Activated CD8-positive, alpha-beta memory T cell treated with anti-CD3 and anti-CD28 coated beads, Interleukin-2, amount 10 ng/mL, durations not matched to agents 7 days and 5 days (primary cell): ENCODE results near the gene CANT1. TPM values are rescaled to one million over a fixed set of nuclear protein-coding genes. Genes with fewer than 3 reads are reported as not detected.
"Not testable (repeated sequence)": the region's sequence is repeated elsewhere in the genome, so short reads cannot be mapped to it uniquely, and the experiment has no call there.

Source experiments
- ATAC-seq: fragments of 150-1000 bp; cut with Tn5 transposase; one replicate; pipeline ENCODE4 v1.10.0; 2021; ENCODE audit warnings: moderate library complexity
- CTCF ChIA-PET: fragments of 350-600 bp; sonication (Branson Sonifier 250); formaldehyde crosslinking; loops from one replicate; lab custom pipeline; 2021; ENCODE audit warnings: antibody characterized with exemption; lab: Charles Lee
- DNase-seq: peaks from one replicate; pipeline ENCODE4 v3.0.0-alpha.2; 2020
- H3K27ac Mint-ChIP-seq: one replicate; pipeline ENCODE4 v1.8.0; 2021; ENCODE audit warnings: mild to moderate bottlenecking, mixed read lengths
- H3K27me3 Mint-ChIP-seq: one replicate; pipeline ENCODE4 v1.8.0; 2021; ENCODE audit warnings: mixed read lengths
- H3K36me3 Mint-ChIP-seq: one replicate; pipeline ENCODE4 v1.8.0; 2021; ENCODE audit warnings: mild to moderate bottlenecking, mixed read lengths
- H3K4me1 Mint-ChIP-seq: one replicate; pipeline ENCODE4 v1.8.0; 2021; ENCODE audit warnings: mixed read lengths
- H3K4me3 Mint-ChIP-seq: one replicate; pipeline ENCODE4 v1.8.0; 2021; ENCODE audit warnings: mild to moderate bottlenecking, moderate library complexity, mixed read lengths
- H3K9me3 Mint-ChIP-seq: one replicate; pipeline ENCODE4 v1.8.0; 2022; ENCODE audit warnings: low read depth, mixed read lengths
- total RNA-seq, 2 experiments: library from RNA; stranded (reverse); gene quantifications; one replicate each; pipeline ENCODE4 v1.2.3, GENCODE V29; 2021

The CANT1 gene
- total RNA-seq, 2 experiments from 2014 or later = 67.2 to 78.3 TPM

DNA sequence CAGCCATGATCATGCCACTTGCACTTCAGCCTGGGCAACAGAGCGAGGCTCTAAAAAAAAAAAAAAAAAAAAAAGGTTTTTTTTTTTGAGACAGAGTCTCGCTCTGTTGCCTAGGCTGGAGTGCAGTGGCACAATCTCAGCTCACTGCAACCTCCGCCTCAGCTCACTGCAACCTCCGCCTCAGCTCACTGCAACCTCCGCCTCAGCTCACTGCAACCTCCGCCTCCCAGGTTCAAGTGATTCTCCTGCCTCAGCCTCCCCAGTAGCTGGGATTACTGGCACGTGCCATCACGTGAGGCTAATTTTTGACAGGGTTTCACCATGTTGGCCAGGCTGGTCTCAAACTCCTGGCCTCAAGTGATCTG is 46.6 kb downstream of the CANT1 start:
- H3K27ac Mint-ChIP-seq = not testable (repeated sequence)

DNA sequence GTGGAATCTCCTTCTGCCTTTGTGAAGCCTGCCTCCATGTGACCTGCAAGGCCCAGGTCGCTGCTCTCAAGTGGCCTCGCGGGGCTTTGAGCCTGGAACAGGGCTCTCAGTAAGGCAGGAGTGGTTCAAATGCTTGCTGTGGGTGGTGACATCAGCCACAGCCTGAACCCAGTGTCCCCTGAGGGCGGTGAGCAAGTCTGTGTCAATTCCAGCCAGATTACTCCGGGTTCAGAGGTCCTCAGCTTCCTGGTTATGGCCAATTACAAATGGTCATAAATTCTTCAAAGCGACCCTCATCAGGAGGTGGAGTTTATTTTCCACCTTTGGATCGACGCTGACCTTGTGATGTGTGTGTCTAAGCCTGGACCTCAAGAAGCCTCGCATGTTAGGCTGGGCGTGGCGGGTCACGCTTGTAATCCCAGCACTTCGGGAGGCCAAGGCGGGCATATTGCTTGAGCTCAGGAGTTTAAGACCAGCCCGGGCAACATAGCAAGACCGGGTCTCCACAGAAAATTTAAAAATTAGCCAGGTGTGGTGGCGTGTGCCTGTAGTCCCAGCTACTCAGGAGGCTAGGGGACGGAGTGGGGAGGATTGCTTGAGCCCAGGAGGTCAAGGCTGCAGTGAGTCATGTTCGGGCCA is 47.1 kb downstream of the CANT1 start:
- no peaks in the 10 kb centered on the region for H3K9me3 Mint-ChIP-seq
- no peaks in the 10 kb centered on the region for H3K4me1 Mint-ChIP-seq
- H3K4me3 Mint-ChIP-seq = no peak overlapping the region
- ATAC-seq (no peak), DNase-seq (no peak)
- no peak overlapping the region for H3K27ac Mint-ChIP-seq
- no peaks in the 10 kb centered on the region for H3K36me3 Mint-ChIP-seq
- no peaks in the 10 kb centered on the region for H3K27me3 Mint-ChIP-seq
- CTCF ChIA-PET = interaction anchor here (0.9 to 2.3 kb wide), 2 partner anchors 9 to 97 kb away, joined by 3 to 7 read pairs; no protein-coding TSS in a partner anchor

More for the DNA sequence above, 46.6 kb downstream of the CANT1 start:
- not testable (repeated sequence) for H3K4me1 Mint-ChIP-seq, H3K4me3 Mint-ChIP-seq, H3K36me3 Mint-ChIP-seq, ATAC-seq, DNase-seq, H3K27me3 Mint-ChIP-seq, H3K9me3 Mint-ChIP-seq
- CTCF ChIA-PET = interaction anchor here (0.9 to 2.3 kb wide), 2 partner anchors 9 to 97 kb away, joined by 3 to 7 read pairs; no protein-coding TSS in a partner anchor

DNA sequence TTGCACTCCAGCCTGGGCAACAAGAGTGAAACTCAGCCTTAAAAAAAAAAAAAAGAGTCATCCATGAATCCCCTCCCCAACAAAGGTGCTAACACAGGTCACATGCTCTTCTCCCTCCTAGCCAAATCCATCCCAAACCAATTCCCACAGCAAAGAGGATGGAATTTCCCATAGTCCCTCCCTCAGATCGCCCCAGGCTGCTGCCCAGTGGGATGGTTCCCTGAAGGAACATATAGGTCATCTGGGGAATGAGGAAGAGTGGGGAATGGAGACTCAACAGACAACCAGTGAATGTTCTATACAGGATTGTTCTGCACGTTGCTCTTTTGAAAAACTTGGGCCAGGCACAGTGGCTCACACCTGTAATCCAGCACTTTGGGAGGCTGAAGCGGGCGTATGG is 48.0 kb downstream of the CANT1 start:
- DNase-seq = no peak
- CTCF ChIA-PET = interaction anchor here (0.8 to 2.3 kb wide), 2 partner anchors 10 to 96 kb away, joined by 3 to 7 read pairs; no protein-coding TSS in a partner anchor
- Mint-ChIP-seq H3K27me3 (no peaks in the 10 kb centered on the region), H3K27ac (no peak overlapping the region), H3K36me3 (no peaks in the 10 kb centered on the region), H3K4me1 (no peaks in the 10 kb centered on the region), H3K4me3 (no peak overlapping the region), H3K9me3 (no peaks in the 10 kb centered on the region)
- ATAC-seq = no peak

DNA sequence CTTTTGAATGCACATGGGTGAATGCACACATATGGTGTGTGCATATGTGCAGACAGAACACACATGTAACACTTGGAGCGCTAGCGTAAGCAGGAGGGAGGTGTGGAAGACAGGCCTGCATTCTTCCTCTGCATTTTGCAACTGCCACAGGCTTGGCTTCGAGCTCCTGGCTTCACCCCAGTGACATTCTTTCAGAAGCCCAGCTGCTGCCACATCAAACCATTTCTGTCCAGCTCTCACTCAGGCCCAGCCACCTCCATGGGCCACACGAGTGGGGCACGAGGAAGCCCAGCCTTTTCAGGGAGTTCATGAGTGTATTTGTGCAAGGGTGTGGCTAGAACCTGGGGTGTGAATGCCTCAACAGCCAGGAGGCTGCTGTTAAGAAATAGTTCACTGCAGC is 48.6 kb downstream of the CANT1 start:
- CTCF ChIA-PET = interaction anchor here (0.8 to 2.3 kb wide), 2 partner anchors 11 to 95 kb away, joined by 3 to 7 read pairs; no protein-coding TSS in a partner anchor
- Mint-ChIP-seq H3K4me1 (no peaks in the 10 kb centered on the region), H3K4me3 (no peak overlapping the region), H3K27me3 (no peaks in the 10 kb centered on the region), H3K36me3 (no peaks in the 10 kb centered on the region), H3K9me3 (no peaks in the 10 kb centered on the region), H3K27ac (no peak overlapping the region)
- no peak for DNase-seq
- no peak for ATAC-seq

DNA sequence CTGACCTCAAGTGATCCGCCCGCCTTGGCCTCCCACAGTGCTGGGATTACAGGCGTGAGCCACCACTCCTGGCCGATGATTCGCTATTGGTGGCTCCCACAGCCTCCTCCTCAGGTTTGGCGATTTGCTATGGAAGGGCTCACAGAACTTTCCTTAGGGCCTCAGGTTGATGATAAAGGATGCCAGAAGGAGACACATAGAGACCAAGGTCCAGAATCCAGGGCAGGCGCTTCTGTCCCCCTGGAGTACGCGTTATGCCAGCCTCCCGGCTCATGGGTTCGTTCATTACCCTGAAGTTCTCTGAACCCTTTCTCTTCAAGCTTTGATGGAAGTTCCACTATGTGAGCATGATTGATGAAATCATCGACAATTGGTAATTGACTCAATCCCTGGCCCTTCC is 49.8 kb downstream of the CANT1 start:
- CTCF ChIA-PET = interaction anchor here (1.4 kb wide), 1 partner anchor 11 kb away, joined by 4 read pairs; no protein-coding TSS in a partner anchor
- H3K4me3 Mint-ChIP-seq = no peak overlapping the region
- no peaks in the 10 kb centered on the region for H3K36me3 Mint-ChIP-seq
- H3K9me3 Mint-ChIP-seq = no peaks in the 10 kb centered on the region
- H3K27me3 Mint-ChIP-seq = no peaks in the 10 kb centered on the region
- DNase-seq (no peak), ATAC-seq (no peak)
- peaks cover 1% of the 10 kb centered on the region for H3K4me1 Mint-ChIP-seq
- no peak overlapping the region for H3K27ac Mint-ChIP-seq

DNA sequence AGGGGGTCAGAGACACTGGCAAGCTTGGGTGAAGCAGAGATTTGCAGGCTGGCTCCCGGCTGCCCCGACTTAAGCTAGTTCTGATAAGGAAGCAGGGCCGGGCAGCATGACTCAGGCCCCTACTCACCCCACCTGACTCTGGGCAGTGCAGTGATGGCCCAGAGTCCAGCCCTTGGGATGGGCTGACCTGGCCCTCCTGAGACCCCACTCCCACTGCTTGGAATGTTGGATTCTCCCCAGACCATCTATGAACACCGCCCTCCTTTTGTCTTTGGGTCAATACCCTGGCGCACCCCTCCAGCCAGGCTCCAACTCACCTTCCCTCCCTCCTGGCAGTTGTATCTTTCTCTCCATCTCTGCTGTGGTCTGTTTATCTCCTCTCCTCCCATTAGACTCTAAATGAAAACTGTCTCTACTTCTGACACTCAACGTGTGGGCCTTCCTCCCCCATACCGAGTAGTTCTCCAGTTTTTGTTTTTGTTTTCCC is 50.9 kb downstream of the CANT1 start:
- Mint-ChIP-seq H3K27ac (no peak overlapping the region), H3K27me3 (no peaks in the 10 kb centered on the region), H3K36me3 (no peaks in the 10 kb centered on the region), H3K9me3 (no peaks in the 10 kb centered on the region), H3K4me3 (no peak overlapping the region), H3K4me1 (peaks cover 5% of the 10 kb centered on the region)
- ATAC-seq (no peak), DNase-seq (no peak)
- CTCF ChIA-PET = no interaction called here

DNA sequence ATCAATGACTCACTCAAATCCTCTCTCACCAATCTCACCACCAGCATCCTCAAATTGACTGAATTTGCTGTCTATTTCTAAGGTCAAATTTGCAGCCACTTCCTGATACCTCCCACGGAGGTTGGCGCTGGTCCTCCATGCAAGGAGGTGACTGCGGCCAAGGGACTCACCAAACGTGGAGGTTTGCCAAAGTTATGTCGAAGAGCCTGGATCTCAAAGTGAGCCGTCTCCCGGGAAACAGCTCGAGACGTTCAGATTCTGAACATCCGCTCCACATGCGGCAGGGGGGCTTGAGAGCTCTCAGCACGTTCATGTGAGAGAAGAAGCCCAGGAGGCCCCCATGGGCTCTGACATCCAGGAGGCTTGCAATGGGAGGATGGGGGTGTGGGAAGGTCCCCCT is 52.4 kb downstream of the CANT1 start:
- CTCF ChIA-PET = no interaction called here
- H3K27ac Mint-ChIP-seq = no peak overlapping the region

DNA sequence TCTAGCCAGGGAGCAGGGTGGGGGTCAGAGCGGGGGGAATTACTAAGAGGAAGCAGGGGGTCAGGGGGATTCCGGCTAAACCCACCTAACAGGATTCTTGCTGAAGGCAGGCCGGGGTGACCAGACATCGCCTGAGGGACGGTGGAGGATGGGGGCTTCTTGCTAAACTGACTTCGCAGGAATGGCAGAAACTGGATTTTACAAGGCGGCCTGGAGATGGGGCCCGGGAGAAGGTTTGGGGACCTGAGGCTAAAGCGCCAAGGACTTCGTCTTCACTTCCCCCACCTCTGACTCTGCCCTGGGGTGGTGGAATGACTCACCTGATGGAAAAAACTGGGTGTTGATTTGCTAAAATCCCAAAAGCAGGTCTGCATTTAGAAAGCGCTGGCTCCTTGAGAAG is 53.3 kb downstream of the CANT1 start:
- H3K4me1 Mint-ChIP-seq = peaks cover 5% of the 10 kb centered on the region
- H3K4me3 Mint-ChIP-seq = no peak overlapping the region
- H3K27me3 Mint-ChIP-seq = no peaks in the 10 kb centered on the region
- ATAC-seq = no peak
- no peaks in the 10 kb centered on the region for H3K9me3 Mint-ChIP-seq
- no peak overlapping the region for H3K27ac Mint-ChIP-seq
- CTCF ChIA-PET = no interaction called here
- no peaks in the 10 kb centered on the region for H3K36me3 Mint-ChIP-seq
- DNase-seq = no peak

More for the DNA sequence above, 52.4 kb downstream of the CANT1 start:
- Mint-ChIP-seq H3K4me1 (peaks cover 5% of the 10 kb centered on the region), H3K4me3 (no peak overlapping the region), H3K9me3 (no peaks in the 10 kb centered on the region), H3K27me3 (no peaks in the 10 kb centered on the region), H3K36me3 (no peaks in the 10 kb centered on the region)
- ATAC-seq (no peak), DNase-seq (no peak)

DNA sequence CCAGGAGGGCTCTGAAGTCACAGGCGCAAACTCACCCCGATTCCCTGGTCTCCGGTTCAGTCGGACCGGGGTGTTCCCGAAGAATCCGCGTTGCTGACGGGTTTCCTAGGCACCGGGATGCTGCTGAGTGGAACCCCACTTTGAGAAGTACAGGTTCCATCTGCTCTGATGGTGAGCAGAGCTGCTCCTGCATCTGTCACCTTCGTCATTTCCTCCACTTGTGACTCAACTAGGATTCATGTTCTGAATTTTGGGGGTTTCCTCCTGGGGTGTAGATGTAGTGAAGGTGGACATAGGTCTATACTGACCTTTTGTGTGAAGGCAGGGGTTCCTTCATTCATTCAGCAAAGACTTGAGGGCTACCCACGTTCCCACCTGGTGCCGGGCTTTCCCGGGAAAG is 54.9 kb downstream of the CANT1 start:
- no peak overlapping the region for H3K4me3 Mint-ChIP-seq
- H3K27me3 Mint-ChIP-seq = no peaks in the 10 kb centered on the region
- peaks cover 4% of the 10 kb centered on the region for H3K9me3 Mint-ChIP-seq
- DNase-seq (no peak), ATAC-seq (no peak)
- no peak overlapping the region for H3K27ac Mint-ChIP-seq
- H3K4me1 Mint-ChIP-seq = peaks cover 5% of the 10 kb centered on the region
- CTCF ChIA-PET = interaction anchor here (1.0 kb wide), 1 partner anchor 89 kb away, joined by 3 read pairs; no protein-coding TSS in a partner anchor
- H3K36me3 Mint-ChIP-seq = no peaks in the 10 kb centered on the region

DNA sequence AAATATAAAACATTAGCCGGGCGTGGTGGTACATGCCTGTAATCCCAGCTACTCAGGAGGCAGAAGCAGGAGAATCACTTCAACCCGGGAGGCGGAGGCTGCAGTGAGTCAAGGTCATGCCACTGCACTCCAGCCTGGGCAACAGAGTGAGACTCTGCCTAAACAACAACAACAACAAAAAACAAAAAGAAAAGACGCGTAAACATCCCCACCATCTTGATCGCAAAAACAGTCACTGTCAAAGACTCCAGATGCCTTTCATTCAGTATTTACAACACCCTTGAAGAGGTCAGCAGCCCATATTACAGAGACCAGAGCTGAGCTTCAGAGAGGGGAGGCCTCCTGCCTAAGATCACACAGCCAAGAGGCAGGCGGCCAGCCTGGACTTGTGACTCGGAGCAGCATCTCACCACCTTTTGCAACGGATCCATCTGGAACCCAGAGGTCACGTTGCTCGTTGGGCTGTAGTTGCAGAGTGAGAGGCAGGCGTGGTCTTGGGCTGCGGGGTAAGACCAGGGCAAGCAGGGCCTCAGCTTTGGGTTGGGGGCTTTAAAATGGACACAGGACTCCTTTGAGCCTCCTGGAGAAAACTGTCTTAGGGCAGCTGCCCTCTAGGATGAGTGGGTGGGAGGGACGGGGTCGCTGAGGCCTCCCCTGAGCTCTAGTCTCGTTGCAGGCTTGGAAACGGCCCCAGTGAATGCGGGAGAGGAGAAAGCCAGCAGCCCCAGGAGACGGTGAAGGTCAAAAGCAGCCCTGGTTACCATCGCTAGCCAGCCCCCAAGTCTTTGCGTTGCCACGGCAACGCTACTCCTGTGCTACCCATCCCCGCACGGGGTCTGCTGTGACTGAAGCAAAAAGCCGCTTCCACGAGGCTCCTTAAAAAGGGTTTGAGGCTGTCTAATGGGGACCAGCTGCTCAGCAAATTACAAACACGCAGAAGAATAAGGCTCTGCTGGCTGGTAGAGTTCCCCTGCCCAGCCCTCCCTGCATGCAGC is 55.9 kb downstream of the CANT1 start:
- Mint-ChIP-seq H3K9me3 (peaks cover 4% of the 10 kb centered on the region), H3K27me3 (no peaks in the 10 kb centered on the region), H3K4me3 (no peak overlapping the region), H3K4me1 (peaks cover 5% of the 10 kb centered on the region), H3K36me3 (no peaks in the 10 kb centered on the region), H3K27ac (no peak overlapping the region)
- CTCF ChIA-PET = interaction anchor here (2.2 kb wide), 1 partner anchor 18 kb away, joined by 7 read pairs; no protein-coding TSS in a partner anchor
- DNase-seq = no peak
- no peak for ATAC-seq

DNA sequence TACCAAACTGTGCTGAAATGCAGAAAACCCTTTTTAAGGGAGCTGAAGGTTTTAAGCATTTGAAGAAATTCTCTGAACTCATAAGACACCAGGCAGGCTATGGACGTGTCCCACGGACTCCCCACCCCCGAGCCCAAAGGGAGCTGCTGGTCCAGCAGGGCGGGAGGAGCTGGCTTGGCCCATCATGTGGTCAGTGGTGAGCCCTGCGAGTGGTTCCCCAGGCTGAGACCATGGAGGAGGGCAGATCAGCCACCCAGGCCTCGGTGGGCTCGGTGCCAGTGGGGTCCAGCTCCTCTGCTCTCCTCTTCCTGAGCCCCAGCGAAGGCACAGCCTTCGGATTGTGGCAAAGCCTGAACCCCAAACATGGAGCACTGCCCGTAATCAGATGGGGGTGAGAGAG is 56.9 kb downstream of the CANT1 start:
- H3K9me3 Mint-ChIP-seq = peaks cover 4% of the 10 kb centered on the region
- DNase-seq (no peak), ATAC-seq (no peak)
- no peaks in the 10 kb centered on the region for H3K36me3 Mint-ChIP-seq
- no peak overlapping the region for H3K4me3 Mint-ChIP-seq
- H3K27ac Mint-ChIP-seq = no peak overlapping the region
- no peaks in the 10 kb centered on the region for H3K27me3 Mint-ChIP-seq
- H3K4me1 Mint-ChIP-seq = peaks cover 5% of the 10 kb centered on the region
- CTCF ChIA-PET = interaction anchor here (1.4 to 2.2 kb wide), 2 partner anchors 19 kb away, joined by 3 to 7 read pairs; no protein-coding TSS in a partner anchor

DNA sequence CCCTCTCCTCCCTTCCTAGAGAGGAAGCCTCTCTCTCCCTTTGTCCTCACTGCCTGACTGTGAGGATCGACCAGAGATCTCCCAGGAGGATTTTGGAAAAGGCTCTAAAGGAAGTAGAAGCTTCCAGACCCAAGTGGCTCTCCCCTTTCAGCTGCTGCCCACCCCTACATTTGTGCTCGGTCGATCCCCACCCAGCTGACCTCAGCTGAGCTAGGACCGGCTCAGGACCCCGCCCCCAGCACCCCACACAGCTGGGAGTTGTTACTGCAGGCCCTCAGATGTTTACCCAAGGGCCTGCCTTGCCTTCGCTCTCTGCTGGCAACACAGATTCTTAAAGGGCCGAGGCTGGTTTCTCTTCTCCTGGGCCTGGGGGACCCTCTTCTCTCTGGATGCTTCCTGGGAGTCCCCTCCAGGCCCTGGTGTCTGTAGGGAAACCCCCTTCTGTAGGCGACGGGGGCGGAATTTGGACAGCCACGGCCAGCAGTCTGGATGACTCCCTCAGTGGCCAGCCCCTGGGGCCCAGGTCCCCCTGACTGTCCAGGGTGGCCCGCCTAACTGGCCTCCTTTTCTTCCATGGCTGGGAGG is 57.5 kb downstream of the CANT1 start:
- H3K9me3 Mint-ChIP-seq = peaks cover 4% of the 10 kb centered on the region
- H3K27me3 Mint-ChIP-seq = no peaks in the 10 kb centered on the region
- peaks cover 5% of the 10 kb centered on the region for H3K4me1 Mint-ChIP-seq
- H3K4me3 Mint-ChIP-seq = no peak overlapping the region
- no peak for DNase-seq
- no peak for ATAC-seq
- no peak overlapping the region for H3K27ac Mint-ChIP-seq
- no peaks in the 10 kb centered on the region for H3K36me3 Mint-ChIP-seq
- CTCF ChIA-PET = interaction anchor here (1.4 to 2.2 kb wide), 2 partner anchors 18 to 19 kb away, joined by 3 to 7 read pairs; no protein-coding TSS in a partner anchor

DNA sequence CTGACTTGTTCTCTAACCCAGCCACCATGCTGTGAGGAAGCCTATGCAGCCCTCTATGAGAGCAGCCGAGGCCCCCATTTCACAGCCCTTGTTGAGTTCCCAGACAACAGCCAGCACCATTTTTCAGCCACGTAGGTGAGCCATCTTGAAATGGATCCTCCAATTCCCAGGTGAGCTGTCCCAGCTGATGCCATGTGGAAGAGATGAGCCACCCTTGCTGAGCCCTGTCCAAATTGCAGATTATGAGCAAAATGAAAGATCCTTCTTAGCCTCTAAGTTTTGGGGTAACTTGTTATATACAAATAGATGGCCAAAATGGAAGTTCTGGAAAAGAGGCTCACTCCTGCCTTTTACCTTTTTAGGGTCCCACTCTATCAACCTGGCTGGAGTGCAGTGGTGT is 58.7 kb downstream of the CANT1 start:
- Mint-ChIP-seq H3K27ac (no peak overlapping the region), H3K9me3 (peaks cover 4% of the 10 kb centered on the region), H3K4me3 (no peak overlapping the region), H3K27me3 (no peaks in the 10 kb centered on the region), H3K36me3 (no peaks in the 10 kb centered on the region), H3K4me1 (peaks cover 5% of the 10 kb centered on the region)
- no peak for DNase-seq
- no peak for ATAC-seq
- CTCF ChIA-PET = interaction anchor here (1.1 kb wide), 1 partner anchor 85 kb away, joined by 4 read pairs; no protein-coding TSS in a partner anchor
